Liver (tissue), 9 donors: ENCODE measurements around the gene SLC7A4. TPM values are rescaled to one million over a fixed set of nuclear protein-coding genes. Genes with fewer than 3 reads are reported as not detected.

ENCODE experiments used
- DNase-seq: peaks from one replicate; pipeline ENCODE4 v3.0.0-alpha.2; 2017; ENCODE audit warnings: low spot score
- H3K27ac ChIP-seq, 2 donors: one replicate each; pipeline ENCODE4 v1.7.0; 2013; ENCODE audit warnings: inconsistent platforms in 2 of 2, low read length in 2 of 2, control low read depth in 1 of 2, low read depth in 1 of 2, mild to moderate bottlenecking in 1 of 2
- H3K27me3 ChIP-seq, 4 donors: one replicate each; pipeline versions ENCODE4 v1.6.1 to v1.7.0; 2013; ENCODE audit warnings: low read length in 3 of 4, inconsistent platforms in 1 of 4, mild to moderate bottlenecking in 1 of 4, moderate library complexity in 1 of 4; ENCODE audit not compliant: control insufficient read depth in 4 of 4, insufficient read depth in 4 of 4
- H3K36me3 ChIP-seq, 4 donors: one replicate each; pipeline versions ENCODE4 v1.6.1 to v1.7.0; 2013; ENCODE audit warnings: low read length in 3 of 4, mild to moderate bottlenecking in 3 of 4, low read depth in 1 of 4, moderate library complexity in 1 of 4; ENCODE audit not compliant: control insufficient read depth in 4 of 4, insufficient read depth in 3 of 4
- H3K4me1 ChIP-seq, 4 donors: one replicate each; pipeline versions ENCODE4 v1.6.1 to v1.7.0; 2013; ENCODE audit warnings: low read length in 3 of 4, mild to moderate bottlenecking in 3 of 4, moderate library complexity in 1 of 4; ENCODE audit not compliant: control insufficient read depth in 4 of 4, insufficient read depth in 4 of 4
- H3K4me3 ChIP-seq, 3 donors: one replicate each; pipeline versions ENCODE4 v1.6.1 to v1.7.0; 2013; ENCODE audit warnings: low read length in 3 of 3, control low read depth in 1 of 3, low read depth in 1 of 3, mild to moderate bottlenecking in 1 of 3
- H3K9ac ChIP-seq, 2 donors: one replicate each; pipeline ENCODE4 v1.7.0; 2013; ENCODE audit warnings: low read length in 2 of 2, mild to moderate bottlenecking in 2 of 2, moderate library complexity in 2 of 2, control low read depth in 1 of 2, low read depth in 1 of 2
- H3K9me3 ChIP-seq, 4 donors: one replicate each; pipeline versions ENCODE4 v1.6.1 to v1.7.0; 2013; ENCODE audit warnings: low read length in 3 of 4; ENCODE audit not compliant: control insufficient read depth in 4 of 4
- ATF3 ChIP-seq: IDR thresholded peaks from 2 replicates; pipeline ENCODE4 v1.6.1; 2016; ENCODE audit warnings: antibody characterized with exemption
- EGR1 ChIP-seq, 2 donors: IDR thresholded peaks; 2 replicates each; pipeline ENCODE4 v1.6.1; 2016 to 2018; ENCODE audit warnings: antibody characterized with exemption in 2 of 2, low read depth in 2 of 2
- FOXA1 ChIP-seq: IDR thresholded peaks from 2 replicates; pipeline ENCODE4 v1.6.1; 2016; ENCODE audit warnings: antibody characterized with exemption
- FOXA2 ChIP-seq: IDR thresholded peaks from 2 replicates; pipeline ENCODE4 v1.6.1; 2016; ENCODE audit warnings: antibody characterized with exemption
- GABPA ChIP-seq, 2 donors: IDR thresholded peaks in 1 of 2; conservative IDR thresholded peaks in 1 of 2; 2 replicates each; pipeline ENCODE4 v1.6.1; 2016; ENCODE audit warnings: antibody characterized with exemption in 2 of 2, mild to moderate bottlenecking in 1 of 2, moderate library complexity in 1 of 2
- HNF4G ChIP-seq: IDR thresholded peaks from 2 replicates; pipeline ENCODE4 v1.6.1; 2016; ENCODE audit warnings: antibody characterized with exemption
- JUND ChIP-seq, 2 donors: IDR thresholded peaks; 2 replicates each; pipeline ENCODE4 v1.6.1; 2016; ENCODE audit warnings: antibody characterized with exemption in 2 of 2
- MAX ChIP-seq: IDR thresholded peaks from 2 replicates; pipeline ENCODE4 v1.6.1; 2016; ENCODE audit warnings: antibody characterized with exemption
- NR2F2 ChIP-seq: IDR thresholded peaks from 2 replicates; pipeline ENCODE4 v1.6.1; 2016; ENCODE audit warnings: antibody characterized with exemption
- RAD21 ChIP-seq, 2 donors: IDR thresholded peaks; 2 replicates each; pipeline ENCODE4 v1.6.1; 2016; ENCODE audit warnings: antibody characterized with exemption in 2 of 2, mild to moderate bottlenecking in 2 of 2
- REST ChIP-seq: IDR thresholded peaks from 2 replicates; pipeline ENCODE4 v1.6.1; 2016; ENCODE audit warnings: antibody characterized with exemption, mild to moderate bottlenecking
- RXRA ChIP-seq, 2 donors: IDR thresholded peaks; 2 replicates each; pipeline ENCODE4 v1.6.1; 2017 to 2018; ENCODE audit warnings: antibody characterized with exemption in 2 of 2, mild to moderate bottlenecking in 1 of 2
- SP1 ChIP-seq: IDR thresholded peaks from 2 replicates; pipeline ENCODE4 v1.6.1; 2018; ENCODE audit warnings: antibody characterized with exemption, mild to moderate bottlenecking
- TAF1 ChIP-seq: conservative IDR thresholded peaks from 2 replicates; pipeline ENCODE4 v1.6.1; 2016; ENCODE audit warnings: antibody characterized with exemption, mild to moderate bottlenecking
- YY1 ChIP-seq: IDR thresholded peaks from 2 replicates; pipeline ENCODE4 v1.6.1; 2016; ENCODE audit warnings: antibody characterized with exemption, mild to moderate bottlenecking
- ZBTB33 ChIP-seq: IDR thresholded peaks from 2 replicates; pipeline ENCODE4 v1.6.1; 2016; ENCODE audit warnings: antibody characterized with exemption
- WGBS: extraction: QIAGEN DNeasy Blood & Tissue Kit; methylation state at CpG from one replicate; pipeline ENCODE4 v1.1.7; 2013; 5-methylcytosine and 5-hydroxymethylcytosine counted together
- polyA plus RNA-seq, 2 donors: library from polyadenylated mRNA; stranded (reverse) in 1 of 2; unstranded in 1 of 2; fragments of 200-250 nt in 1 of 2; fragments of >200 nt in 1 of 2; fragmentation: Nextera tagmentation in 1 of 2; extraction: Ambion mirVana in 1 of 2; gene quantifications; one replicate each; pipeline versions ENCODE4 v1.2.1 to v1.2.3, GENCODE V29; 2013 to 2015
- total RNA-seq, 2 donors: library from RNA; depleted of rRNA; stranded (reverse); fragments of >200 nt; gene quantifications; one replicate each; pipeline ENCODE4 v1.2.3, GENCODE V29; 2014
- donor health status: healthy.
- donor health status: healthy.
- donor health status: healthy.
- donor health status: healthy.
- donor health status: healthy.

The SLC7A4 gene
- total and polyA plus RNA-seq, 4 donors, result 0.11 to 0.67 (median 0.33) TPM

GRCh38 chr22:21076912-21077625 lies 44.7 kb upstream of the SLC7A4 start:
- no peaks in the 10 kb centered on the region for H3K4me1 ChIP-seq
- H3K4me3 ChIP-seq, result no peak overlapping the region
- 91% methylated on average over 21 of the region's 21 CpGs for WGBS
- no peaks in the 10 kb centered on the region for H3K27me3 ChIP-seq
- no peak for TF ChIP-seq ZBTB33
- no peak for TF ChIP-seq ATF3
- no peak for TF ChIP-seq YY1
- TF ChIP-seq FOXA1, result no peak
- TF ChIP-seq TAF1, result no peak
- no peak for TF ChIP-seq REST
- TF ChIP-seq RXRA (IDR thresholded peaks at IDR 0.05), result no peak
- no peak for TF ChIP-seq GABPA (IDR thresholded peaks at IDR 0.05 in 1 of 2, conservative IDR thresholded peaks at IDR 0.05 in 1 of 2)
- TF ChIP-seq MAX, result no peak
- no peak for TF ChIP-seq HNF4G
- no peak for TF ChIP-seq NR2F2
- no peak for TF ChIP-seq FOXA2
- no peak for TF ChIP-seq JUND (IDR thresholded peaks at IDR 0.05)
- no peak overlapping the region for H3K9ac ChIP-seq
- H3K27ac ChIP-seq, result no peak overlapping the region
- no peaks in the 10 kb centered on the region for H3K36me3 ChIP-seq
- DNase-seq, result no peak
- H3K9me3 ChIP-seq, result no peaks in the 10 kb centered on the region

- no peaks in the 10 kb centered on the region for H3K4me1 ChIP-seq
- WGBS, result 94% methylated on average over 14 of the region's 14 CpGs
Observed at GRCh38 chr22:21075516-21076138, 43.3 kb upstream of the SLC7A4 start.

More at GRCh38 chr22:21075516-21076138, 43.3 kb upstream of the SLC7A4 start:
- Histone ChIP-seq H3K9ac (no peak overlapping the region), H3K9me3 (no peaks in the 10 kb centered on the region), H3K4me3 (no peak overlapping the region), H3K27ac (no peak overlapping the region), H3K36me3 (no peaks in the 10 kb centered on the region), H3K27me3 (no peaks in the 10 kb centered on the region)
- DNase-seq, result no peak
- TF ChIP-seq REST (no peak), FOXA1 (no peak), SP1 (no peak), GABPA (IDR thresholded peaks at IDR 0.05 in 1 of 2, conservative IDR thresholded peaks at IDR 0.05 in 1 of 2) (no peak), TAF1 (no peak), ATF3 (no peak), EGR1 (IDR thresholded peaks at IDR 0.05; ENCODE audit: low read depth in 2 of 2) (no peak), RAD21 (IDR thresholded peaks at IDR 0.05) (no peak), YY1 (no peak), RXRA (IDR thresholded peaks at IDR 0.05) (no peak), MAX (no peak)
